Activated CD4-positive, alpha-beta memory T cell treated with anti-CD3 and anti-CD28 coated beads, Interleukin-2, amount 10 ng/mL, durations not matched to agents 7 days and 5 days (primary cell): ENCODE measurements around the gene ASB7. TPM values are rescaled to one million over a fixed set of nuclear protein-coding genes. Genes with fewer than 3 reads are reported as not detected.

Experiments used
- CTCF ChIA-PET: fragments of 350-600 bp; sonication (Branson Sonifier 250); formaldehyde crosslinking; loops from one replicate; lab custom pipeline; 2021; ENCODE audit warnings: antibody characterized with exemption, inconsistent platforms; lab: Charles Lee
- POLR2A ChIA-PET: fragments of 350-600 bp; sonication (Branson Sonifier 250); formaldehyde crosslinking; loops from one replicate; lab custom pipeline; 2021; ENCODE audit warnings: antibody characterized with exemption; lab: Charles Lee
- DNase-seq: peaks from one replicate; pipeline ENCODE4 v3.0.0-alpha.2; 2020
- H3K27ac Mint-ChIP-seq: one replicate; pipeline ENCODE4 v1.8.0; 2021; ENCODE audit warnings: mild to moderate bottlenecking, mixed read lengths
- H3K27me3 Mint-ChIP-seq: one replicate; pipeline ENCODE4 v1.8.0; 2021; ENCODE audit warnings: mixed read lengths
- H3K36me3 Mint-ChIP-seq: one replicate; pipeline ENCODE4 v1.8.0; 2021; ENCODE audit warnings: low read depth, mixed read lengths
- H3K4me1 Mint-ChIP-seq: one replicate; pipeline ENCODE4 v1.8.0; 2021; ENCODE audit warnings: mixed read lengths
- H3K4me3 Mint-ChIP-seq: one replicate; pipeline ENCODE4 v1.8.0; 2021; ENCODE audit warnings: mild to moderate bottlenecking, mixed read lengths
- H3K9me3 Mint-ChIP-seq: one replicate; pipeline ENCODE4 v1.8.0; 2021; ENCODE audit warnings: mixed read lengths
- total RNA-seq, 2 experiments: library from RNA; stranded (reverse); gene quantifications; one replicate each; pipeline ENCODE4 v1.2.3, GENCODE V29; 2021

The ASB7 gene
- total RNA-seq, 2 experiments from 2014 or later = 23.1 to 23.3 TPM

DNA sequence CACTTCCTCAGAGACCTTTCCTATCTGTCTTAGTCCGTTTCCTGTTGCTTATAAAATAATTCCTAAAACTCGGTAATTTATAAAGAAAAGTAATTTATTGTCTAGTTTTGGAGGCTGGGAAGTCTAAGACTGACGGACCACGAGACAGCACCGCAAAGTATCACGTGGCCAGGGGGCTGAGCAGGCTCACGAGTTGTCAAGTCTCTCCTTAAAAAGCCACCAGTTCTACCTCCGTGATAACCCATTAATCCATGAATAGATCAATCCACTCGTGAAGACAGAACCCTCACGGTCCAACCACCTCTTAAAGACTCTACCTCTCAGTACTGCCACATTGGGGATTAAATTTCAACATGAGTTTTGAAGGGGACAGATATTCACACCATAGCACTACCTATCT is 1.2 kb upstream of the ASB7 start:
- peaks cover 67% of the 10 kb centered on the region for H3K4me1 Mint-ChIP-seq
- no peaks in the 10 kb centered on the region for H3K27me3 Mint-ChIP-seq
- no peaks in the 10 kb centered on the region for H3K9me3 Mint-ChIP-seq
- POLR2A ChIA-PET = interaction anchor here (9.5 kb wide), 1 partner anchor 29 kb away, joined by 107 read pairs; no protein-coding TSS in a partner anchor
- no peak overlapping the region for H3K4me3 Mint-ChIP-seq
- CTCF ChIA-PET = interaction anchor here (2.0 to 2.3 kb wide), 2 partner anchors 28 to 251 kb away, joined by 15 to 20 read pairs; no protein-coding TSS in a partner anchor
- peak; percentile 71 for DNase-seq
- H3K36me3 Mint-ChIP-seq = peaks cover 44% of the 10 kb centered on the region
- H3K27ac Mint-ChIP-seq = no peak overlapping the region

DNA sequence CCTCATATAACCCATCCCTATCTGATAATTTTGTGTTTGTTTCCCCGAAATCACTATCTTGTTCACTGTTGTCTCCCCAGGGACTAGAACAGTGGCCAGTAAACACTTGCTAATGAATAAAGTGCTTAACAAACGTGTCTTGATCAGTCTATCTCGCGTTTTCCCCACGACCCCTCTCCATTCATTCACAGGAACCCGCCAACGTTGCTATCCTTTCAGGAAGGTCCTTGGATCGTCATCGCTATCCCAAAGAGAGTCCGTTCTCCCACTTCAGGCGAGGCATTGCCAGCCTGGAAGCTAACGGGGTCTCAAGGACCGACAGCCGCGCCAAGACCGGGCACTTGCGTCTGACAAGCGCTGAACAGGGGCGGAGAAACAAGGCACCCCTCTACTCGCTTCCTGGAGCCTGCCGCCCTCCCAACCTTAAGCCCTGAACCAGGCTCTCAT is 749 bp upstream of the ASB7 start:
- Mint-ChIP-seq H3K27ac (no peak overlapping the region), H3K4me1 (peaks cover 66% of the 10 kb centered on the region), H3K36me3 (peaks cover 47% of the 10 kb centered on the region), H3K9me3 (no peaks in the 10 kb centered on the region), H3K4me3 (no peak overlapping the region), H3K27me3 (no peaks in the 10 kb centered on the region)
- CTCF ChIA-PET = interaction anchor here (1.9 to 2.3 kb wide), 3 partner anchors 28 to 251 kb away, joined by 9 to 28 read pairs (median 15); no protein-coding TSS in a partner anchor
- DNase-seq = no peak
- POLR2A ChIA-PET = interaction anchor here (0.7 to 9.5 kb wide), 9 partner anchors 13 to 693 kb away, joined by 3 to 107 read pairs (median 5); partner anchors contain the start of gene SNRPA1

- no peak overlapping the region for H3K4me3 Mint-ChIP-seq
- peaks cover 48% of the 10 kb centered on the region for H3K36me3 Mint-ChIP-seq
- POLR2A ChIA-PET = interaction anchor here (0.6 to 9.5 kb wide), 12 partner anchors 13 to 1037 kb away, joined by 3 to 107 read pairs (median 4); partner anchors contain the start of gene SNRPA1
- no peak overlapping the region for H3K27ac Mint-ChIP-seq
- H3K4me1 Mint-ChIP-seq = peaks cover 58% of the 10 kb centered on the region
- CTCF ChIA-PET = interaction anchor here (1.2 to 2.3 kb wide), 4 partner anchors 30 to 406 kb away, joined by 5 to 28 read pairs (median 12); no protein-coding TSS in a partner anchor
- no peaks in the 10 kb centered on the region for H3K27me3 Mint-ChIP-seq
- peak; percentile 70 for DNase-seq
- no peaks in the 10 kb centered on the region for H3K9me3 Mint-ChIP-seq
Observed at GRCh38 chr15:100602823-100603393, 519 bp downstream of the ASB7 start.

DNA sequence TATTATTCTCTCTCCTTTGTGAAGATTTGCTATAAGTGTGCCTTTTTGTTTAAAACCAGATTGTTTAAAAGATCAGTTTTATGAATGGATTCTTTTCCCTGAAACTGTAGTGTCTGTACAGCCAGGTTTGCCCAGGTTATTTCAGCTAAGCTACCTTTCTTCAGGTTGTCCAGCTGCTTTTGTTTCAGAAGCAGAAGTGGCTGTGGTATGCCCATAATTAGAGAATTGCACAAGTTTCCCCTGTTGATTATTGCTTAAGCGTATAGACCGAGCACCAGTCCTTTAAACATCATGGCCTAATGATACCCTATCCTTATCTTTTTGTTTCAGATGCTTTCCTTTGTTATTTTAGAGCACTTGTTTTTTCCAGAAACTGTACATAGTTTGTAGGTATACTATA is 10.2 kb downstream of the ASB7 start:
- Mint-ChIP-seq H3K4me1 (peaks cover 7% of the 10 kb centered on the region), H3K27me3 (no peaks in the 10 kb centered on the region), H3K27ac (no peak overlapping the region), H3K4me3 (no peak overlapping the region), H3K36me3 (peaks cover 66% of the 10 kb centered on the region), H3K9me3 (no peaks in the 10 kb centered on the region)
- no peak for DNase-seq
- CTCF ChIA-PET = interaction anchor here (1.2 kb wide), 1 partner anchor 262 kb away, joined by 3 read pairs; no protein-coding TSS in a partner anchor
- POLR2A ChIA-PET = no interaction called here

GRCh38 chr15:100613208-100613607 is 10.8 kb downstream of the ASB7 start:
- Mint-ChIP-seq H3K27me3 (no peaks in the 10 kb centered on the region), H3K4me1 (peaks cover 7% of the 10 kb centered on the region), H3K9me3 (no peaks in the 10 kb centered on the region), H3K36me3 (peaks cover 68% of the 10 kb centered on the region), H3K27ac (no peak overlapping the region), H3K4me3 (no peak overlapping the region)
- CTCF ChIA-PET = interaction anchor here (1.6 kb wide), 1 partner anchor 14 kb away, joined by 3 read pairs; no protein-coding TSS in a partner anchor
- POLR2A ChIA-PET = no interaction called here
- DNase-seq = no peak

DNA sequence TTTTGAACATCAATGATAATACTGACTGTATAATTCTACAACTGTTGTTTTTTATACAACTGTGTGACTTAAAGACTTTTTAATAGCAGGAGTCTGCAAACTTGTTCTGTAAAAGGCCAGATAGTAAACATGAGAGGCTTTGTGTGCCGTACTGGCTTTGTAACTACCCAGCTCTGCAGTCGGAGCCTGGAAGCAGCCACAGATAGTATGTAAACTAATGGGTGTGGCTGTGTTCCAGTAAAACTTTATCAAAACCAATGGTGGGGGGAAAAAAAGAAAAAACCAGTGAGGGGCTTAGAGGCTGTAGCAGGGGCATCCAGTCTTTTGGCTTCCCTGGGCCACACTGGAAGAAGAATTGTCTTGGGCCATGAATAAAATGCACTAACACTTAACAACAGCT is 11.9 kb downstream of the ASB7 start:
- Mint-ChIP-seq H3K36me3 (peaks cover 71% of the 10 kb centered on the region), H3K27ac (no peak overlapping the region), H3K27me3 (no peaks in the 10 kb centered on the region), H3K9me3 (no peaks in the 10 kb centered on the region), H3K4me3 (no peak overlapping the region), H3K4me1 (peaks cover 5% of the 10 kb centered on the region)
- ChIA-PET POLR2A (no interaction called here), CTCF (interaction anchor here (1.6 kb wide), 1 partner anchor 13 kb away, joined by 3 read pairs; no protein-coding TSS in a partner anchor)
- DNase-seq = no peak

DNA sequence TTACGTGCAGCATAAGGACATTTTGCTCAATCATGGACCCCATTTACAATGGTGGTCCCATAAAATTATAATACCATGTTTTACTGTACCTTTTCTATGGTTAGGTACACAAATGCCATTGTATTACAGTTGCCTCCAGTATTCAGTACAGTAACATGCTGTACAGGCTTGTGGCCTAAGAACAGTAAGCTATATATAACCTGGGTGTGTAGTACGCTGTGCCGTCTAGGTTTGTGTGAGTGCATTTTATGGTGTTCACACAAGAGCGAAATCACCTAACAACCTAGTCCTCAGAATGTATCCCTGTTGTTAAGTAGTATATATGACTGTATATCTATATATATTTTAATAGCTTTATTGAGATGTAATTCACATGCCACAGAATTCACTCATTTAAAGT is 12.5 kb downstream of the ASB7 start:
- DNase-seq = no peak
- H3K27ac Mint-ChIP-seq = no peak overlapping the region
- H3K9me3 Mint-ChIP-seq = no peaks in the 10 kb centered on the region
- ChIA-PET CTCF (interaction anchor here (0.8 to 1.6 kb wide), 2 partner anchors 12 to 264 kb away, joined by 3 to 4 read pairs; no protein-coding TSS in a partner anchor), POLR2A (interaction anchor here (0.6 to 1.7 kb wide), 3 partner anchors 12 to 646 kb away, joined by 3 to 7 read pairs (median 3); partner anchors contain the start of genes ASB7 and LINS1)
- no peak overlapping the region for H3K4me3 Mint-ChIP-seq
- peaks cover 68% of the 10 kb centered on the region for H3K36me3 Mint-ChIP-seq
- peaks cover 5% of the 10 kb centered on the region for H3K4me1 Mint-ChIP-seq
- no peaks in the 10 kb centered on the region for H3K27me3 Mint-ChIP-seq

DNA sequence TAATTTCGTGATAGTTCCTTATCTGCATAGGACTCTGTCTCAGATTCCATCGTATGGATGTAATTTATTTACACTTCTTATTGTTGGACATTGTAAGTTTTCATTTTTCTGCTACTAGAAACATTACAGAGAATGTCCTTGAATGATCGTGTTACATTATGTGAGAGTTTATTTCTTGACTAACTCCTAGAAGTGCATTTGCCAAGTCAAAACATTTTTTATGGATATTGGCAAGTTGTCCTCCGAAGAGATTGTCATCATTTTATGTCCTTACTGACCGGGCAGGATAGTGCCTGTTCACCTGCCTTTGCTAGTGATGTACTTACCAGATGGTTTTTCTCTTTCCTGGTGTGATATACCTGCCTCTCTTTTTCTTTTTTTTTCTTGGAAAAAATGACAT is 13.4 kb downstream of the ASB7 start:
- no peaks in the 10 kb centered on the region for H3K9me3 Mint-ChIP-seq
- POLR2A ChIA-PET = interaction anchor here (0.6 to 1.7 kb wide), 3 partner anchors 13 to 645 kb away, joined by 3 to 7 read pairs (median 3); partner anchors contain the start of genes ASB7 and LINS1
- no peak overlapping the region for H3K4me3 Mint-ChIP-seq
- no peak overlapping the region for H3K27ac Mint-ChIP-seq
- CTCF ChIA-PET = interaction anchor here (0.6 to 0.8 kb wide), 2 partner anchors 265 to 392 kb away, joined by 3 to 4 read pairs; no protein-coding TSS in a partner anchor
- DNase-seq = no peak
- no peaks in the 10 kb centered on the region for H3K27me3 Mint-ChIP-seq
- peaks cover 5% of the 10 kb centered on the region for H3K4me1 Mint-ChIP-seq
- H3K36me3 Mint-ChIP-seq = peaks cover 71% of the 10 kb centered on the region

- no peak for DNase-seq
- Mint-ChIP-seq H3K9me3 (no peaks in the 10 kb centered on the region), H3K4me3 (no peak overlapping the region), H3K36me3 (peaks cover 74% of the 10 kb centered on the region), H3K27me3 (no peaks in the 10 kb centered on the region), H3K4me1 (peaks cover 5% of the 10 kb centered on the region), H3K27ac (no peak overlapping the region)
- ChIA-PET POLR2A (no interaction called here), CTCF (no interaction called here)
Observed at GRCh38 chr15:100616700-100617099, 14.3 kb downstream of the ASB7 start.

DNA sequence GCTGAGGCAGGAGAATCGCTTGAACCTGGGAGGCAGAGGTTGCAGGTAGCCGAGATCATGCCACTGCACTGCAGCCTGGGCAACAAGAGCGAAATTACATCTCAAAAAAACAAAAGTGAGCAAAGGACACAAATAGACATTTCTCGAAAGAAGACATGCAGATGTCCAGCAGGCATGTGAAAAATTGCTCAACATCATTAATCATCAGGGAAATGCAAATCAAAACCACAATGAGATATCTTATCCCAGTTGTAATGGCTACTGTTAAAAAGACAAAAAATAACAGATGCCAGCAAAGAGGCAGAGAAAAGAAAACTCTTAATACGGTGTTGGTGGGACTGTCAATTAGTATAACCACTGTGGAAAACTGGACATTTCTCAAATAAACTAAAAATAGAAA is 20.9 kb downstream of the ASB7 start:
- Mint-ChIP-seq H3K27ac (no peak overlapping the region), H3K9me3 (no peaks in the 10 kb centered on the region), H3K4me1 (peaks cover 4% of the 10 kb centered on the region), H3K4me3 (no peak overlapping the region), H3K36me3 (peaks cover 32% of the 10 kb centered on the region), H3K27me3 (no peaks in the 10 kb centered on the region)
- ChIA-PET POLR2A (no interaction called here), CTCF (no interaction called here)
- DNase-seq = no peak

DNA sequence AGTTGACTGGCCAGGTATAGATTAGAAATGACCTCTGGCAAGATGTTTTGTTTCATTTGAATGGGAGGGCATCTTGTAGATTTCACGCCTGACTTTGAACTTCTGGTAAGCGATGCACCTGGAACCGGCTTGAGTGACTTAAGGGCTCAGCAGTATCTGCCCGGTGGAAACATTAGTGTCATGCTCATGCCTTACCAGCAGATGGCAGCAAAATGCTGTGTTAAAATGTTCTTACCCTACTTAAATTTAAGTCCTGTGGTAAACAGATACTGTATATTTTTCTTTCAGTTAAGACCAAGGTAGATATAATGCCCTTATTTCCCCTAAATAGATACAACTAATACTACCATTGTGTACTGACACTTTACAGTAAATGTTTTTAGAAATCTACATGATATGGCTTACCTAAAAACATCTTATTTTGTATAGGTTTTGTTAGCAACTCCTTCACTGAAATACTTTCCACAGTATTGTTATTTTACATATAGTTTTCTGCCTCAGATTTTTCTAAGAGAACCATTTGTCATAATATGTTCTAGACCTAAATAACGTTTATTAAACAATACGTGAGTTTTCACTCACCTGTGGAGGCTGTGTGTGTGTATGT is 25.5 kb downstream of the ASB7 start:
- Mint-ChIP-seq H3K36me3 (peaks cover 33% of the 10 kb centered on the region), H3K4me3 (no peak overlapping the region), H3K27ac (no peak overlapping the region), H3K27me3 (no peaks in the 10 kb centered on the region), H3K4me1 (peaks cover 4% of the 10 kb centered on the region), H3K9me3 (no peaks in the 10 kb centered on the region)
- peak; percentile 67 for DNase-seq
- ChIA-PET POLR2A (no interaction called here), CTCF (interaction anchor here (0.8 to 1.5 kb wide), 6 partner anchors 53 to 381 kb away, joined by 3 to 11 read pairs (median 5); no protein-coding TSS in a partner anchor)

- Mint-ChIP-seq H3K36me3 (peaks cover 33% of the 10 kb centered on the region), H3K9me3 (no peaks in the 10 kb centered on the region), H3K4me1 (peaks cover 7% of the 10 kb centered on the region), H3K27me3 (no peaks in the 10 kb centered on the region), H3K27ac (no peak overlapping the region), H3K4me3 (no peak overlapping the region)
- POLR2A ChIA-PET = no interaction called here
- CTCF ChIA-PET = no interaction called here
- DNase-seq = no peak
Observed at GRCh38 chr15:100628746-100629145, 26.4 kb downstream of the ASB7 start.

DNA sequence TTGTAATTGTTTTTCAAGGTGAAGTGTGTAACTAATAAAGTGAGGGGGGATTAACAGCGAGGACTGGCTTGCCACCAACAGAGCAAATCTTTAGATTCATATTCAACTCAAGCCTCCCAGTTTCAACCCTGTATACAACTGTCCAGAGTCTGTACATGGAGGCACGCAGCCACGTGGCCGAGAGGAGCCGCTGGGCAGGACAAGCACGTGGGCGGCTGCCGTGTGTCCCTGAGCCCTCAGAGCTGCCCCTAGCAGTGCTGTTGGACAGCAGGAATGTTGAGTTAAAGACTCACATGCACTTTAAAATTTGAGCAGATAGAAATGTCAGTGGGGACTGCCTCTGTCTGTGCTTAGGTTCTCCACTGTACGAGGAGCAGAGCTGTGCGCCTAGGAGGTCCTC is 29.4 kb downstream of the ASB7 start:
- H3K4me3 Mint-ChIP-seq = no peak overlapping the region
- DNase-seq = no peak
- no peak overlapping the region for H3K27ac Mint-ChIP-seq
- peaks cover 33% of the 10 kb centered on the region for H3K36me3 Mint-ChIP-seq
- H3K9me3 Mint-ChIP-seq = no peaks in the 10 kb centered on the region
- ChIA-PET POLR2A (no interaction called here), CTCF (interaction anchor here (0.6 kb wide), 1 partner anchor 282 kb away, joined by 3 read pairs; no protein-coding TSS in a partner anchor)
- H3K4me1 Mint-ChIP-seq = peaks cover 10% of the 10 kb centered on the region
- H3K27me3 Mint-ChIP-seq = no peaks in the 10 kb centered on the region
